Activated CD8-positive, alpha-beta memory T cell treated with anti-CD3 and anti-CD28 coated beads, Interleukin-2, amount 50 U/mL, for 4 hours (primary cell): Measurements from ENCODE around the gene GATAD2A.
"Not testable (repeated sequence)": the region's sequence is repeated elsewhere in the genome, so short reads cannot be mapped to it uniquely, and the experiment has no call there.

Source experiments
- DNase-seq: peaks from one replicate; pipeline ENCODE4 v3.0.0-alpha.2; 2020

Gene GATAD2A

GRCh38 chr19:19404879-19405860 is at the start of gene GATAD2A:
TSS of gene GATAD2A (plus strand) at chr19:19405675. CDS start at chr19:19465346, 59,671 bp downstream.
- DNase-seq: peak; percentile 92

- no peak for DNase-seq
These were observed 49.0 kb upstream of the GATAD2A start for GRCh38 chr19:19356500-19356899.

DNA sequence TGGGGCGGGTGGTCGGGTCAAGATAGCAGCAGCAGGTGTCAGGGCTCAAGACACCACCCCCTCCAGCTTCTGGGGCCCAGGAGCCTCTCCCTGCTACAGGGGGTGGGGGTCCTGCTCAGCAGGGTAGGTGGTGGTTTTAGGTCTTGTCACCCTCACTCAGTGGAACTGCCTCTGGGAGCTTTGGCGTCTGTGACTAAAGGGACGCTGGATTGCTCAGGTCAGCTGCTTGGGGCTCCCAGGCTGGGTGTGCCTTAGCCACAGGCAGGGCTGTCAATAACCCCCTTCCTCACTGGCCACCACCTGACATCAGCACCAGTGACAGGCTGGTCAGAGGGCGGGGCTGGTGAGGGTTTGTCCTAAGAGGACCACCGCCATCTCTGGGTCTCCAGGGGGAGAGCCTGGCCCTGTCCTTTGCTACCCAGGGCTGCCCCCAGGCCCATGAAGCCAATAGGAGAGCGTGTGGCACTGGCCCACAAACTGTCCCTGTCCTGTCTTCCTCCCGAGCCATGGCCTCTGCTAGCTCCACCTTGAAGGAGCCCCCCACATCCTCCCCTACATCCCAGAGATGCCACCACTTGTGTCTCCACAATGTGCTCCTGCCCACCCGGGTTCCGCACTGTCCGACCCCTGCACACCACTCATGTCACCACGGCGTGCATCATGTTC is 48.4 kb upstream of the GATAD2A start:
- DNase-seq: no peak

DNA sequence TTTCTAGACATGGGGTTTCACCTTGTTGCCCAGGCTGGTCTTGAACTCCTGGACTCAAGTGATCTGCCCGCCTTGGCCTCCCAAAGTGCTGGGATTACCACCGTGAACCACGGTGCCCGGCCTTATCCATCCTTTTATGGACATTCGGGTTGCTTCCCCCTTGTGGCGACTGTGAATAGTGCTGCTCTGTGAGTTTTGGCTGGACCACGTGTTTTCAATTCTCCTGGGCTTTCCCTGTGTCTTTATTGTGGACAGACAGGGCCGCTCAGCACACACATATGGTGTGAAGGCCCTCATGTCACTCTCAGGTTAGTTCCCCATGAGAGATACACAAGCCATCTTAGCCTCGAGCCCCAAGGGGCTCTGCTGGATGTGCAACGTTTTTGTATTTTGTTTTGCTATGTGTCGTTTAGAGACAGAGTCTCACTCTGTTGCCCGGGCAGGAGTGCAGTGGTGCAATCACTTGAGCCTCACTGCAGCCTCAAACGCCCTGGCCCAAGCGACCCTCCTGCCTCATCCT is 44.3 kb upstream of the GATAD2A start:
- peak; percentile 69 for DNase-seq

DNA sequence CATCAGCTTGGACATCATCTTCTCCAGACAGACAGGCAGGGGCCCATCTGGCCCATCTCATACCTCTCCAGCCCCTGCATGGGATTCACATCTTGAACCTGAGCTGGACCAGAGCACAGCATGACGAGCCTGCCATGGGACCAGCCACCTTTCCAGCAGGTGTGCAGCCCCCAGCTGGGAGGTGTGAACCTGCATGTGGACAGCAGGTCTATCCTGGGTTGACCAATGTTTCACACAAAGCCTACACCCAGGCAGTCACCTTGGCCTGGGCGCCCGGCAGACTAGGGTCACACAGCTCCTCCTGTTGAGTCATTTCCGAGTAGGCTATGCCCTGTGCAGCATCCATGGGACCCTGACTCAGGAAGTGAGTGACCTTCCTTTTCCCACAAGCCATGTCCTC is 43.4 kb upstream of the GATAD2A start:
- DNase-seq: no peak

DNA sequence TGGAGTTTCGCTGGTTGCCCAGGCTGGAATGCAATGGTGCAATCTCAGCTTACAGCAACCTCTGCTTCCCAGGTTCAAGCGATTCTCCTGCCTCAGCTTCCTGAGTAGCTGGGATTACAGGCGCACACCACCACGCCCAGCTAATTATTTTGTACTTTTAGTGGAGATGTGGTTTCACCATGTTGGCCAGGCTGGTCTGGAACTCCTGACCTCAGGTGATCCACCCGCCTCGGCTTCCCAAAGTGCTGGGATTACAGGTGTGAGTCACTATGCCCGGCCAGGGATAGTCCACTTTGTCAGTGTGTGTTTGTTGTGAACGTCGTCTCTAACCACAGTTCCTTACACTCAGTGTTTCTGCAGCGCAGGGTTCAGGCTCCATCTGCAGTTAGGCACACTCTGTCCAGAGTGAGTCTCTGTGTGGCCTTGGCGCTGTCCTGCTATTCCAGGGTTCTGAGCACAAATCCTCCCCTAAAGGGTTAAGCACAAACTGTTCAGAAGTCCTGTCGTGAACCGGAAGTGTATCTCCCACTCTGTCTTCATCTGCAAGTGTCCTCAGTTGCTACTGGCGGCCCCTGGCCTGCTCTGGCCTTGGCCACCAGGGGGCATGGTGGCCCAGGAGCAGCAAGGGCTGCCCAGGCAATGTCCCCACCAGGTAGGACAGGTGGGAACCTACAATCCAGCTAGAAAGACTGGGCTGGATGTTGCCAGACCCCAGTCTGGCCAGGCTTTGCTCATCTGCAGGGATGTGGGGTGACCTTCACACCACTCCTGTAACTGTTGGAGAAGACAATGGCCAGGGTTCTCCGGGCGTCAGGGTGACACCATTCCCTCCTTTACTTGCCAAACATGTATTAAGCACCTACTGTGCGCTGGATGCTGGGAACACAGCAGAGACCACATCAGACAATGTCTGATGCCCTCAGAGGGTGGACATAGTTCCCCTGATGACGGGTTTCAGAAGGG is 38.8 kb upstream of the GATAD2A start:
- peak; percentile 73 for DNase-seq

GRCh38 chr19:19368087-19368486 is 37.4 kb upstream of the GATAD2A start:
- DNase-seq: no peak

GRCh38 chr19:19371059-19371458 is 34.4 kb upstream of the GATAD2A start:
- no peak for DNase-seq

- DNase-seq: no peak
These were observed 32.6 kb upstream of the GATAD2A start for GRCh38 chr19:19372656-19373416.

DNA sequence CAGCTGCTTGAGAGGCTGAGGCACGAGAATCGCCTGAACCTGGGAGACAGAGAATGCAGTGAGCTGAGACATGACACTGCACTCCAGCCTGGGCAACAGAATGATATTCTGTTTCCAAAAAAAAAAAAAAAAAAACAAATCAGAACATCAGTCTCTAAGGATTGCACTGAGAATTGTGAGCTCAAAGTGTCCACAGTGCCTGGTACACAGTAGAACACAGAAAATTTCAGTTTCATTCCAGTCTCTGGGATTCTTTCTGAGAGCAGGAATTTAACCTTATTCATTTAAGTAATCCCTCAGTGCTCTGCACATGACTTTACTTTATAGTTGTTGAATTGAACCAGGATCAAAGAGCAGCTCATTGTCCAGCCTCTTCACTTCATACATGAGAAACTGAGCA is 25.9 kb upstream of the GATAD2A start:
- DNase-seq: no peak

DNA sequence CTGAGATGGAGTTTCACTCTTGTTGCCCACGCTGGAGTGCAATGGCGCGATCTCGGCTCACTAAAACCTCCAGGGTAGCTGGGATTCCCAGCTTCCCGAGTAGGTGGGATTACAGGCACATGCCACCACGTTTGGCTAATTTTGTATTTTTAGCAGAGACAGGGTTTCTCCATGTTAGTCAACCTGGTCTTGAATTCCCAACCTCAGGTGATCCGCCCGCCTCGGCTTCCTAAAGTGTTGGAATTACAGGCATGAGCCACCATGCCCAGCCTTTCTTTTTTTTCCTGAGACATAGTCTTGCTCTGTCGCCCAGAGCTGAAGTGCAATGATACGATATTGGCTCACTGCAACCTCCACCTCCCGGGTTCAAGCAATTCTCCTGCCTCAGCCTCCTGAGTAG is 25.2 kb upstream of the GATAD2A start:
- DNase-seq: not testable (repeated sequence)

DNA sequence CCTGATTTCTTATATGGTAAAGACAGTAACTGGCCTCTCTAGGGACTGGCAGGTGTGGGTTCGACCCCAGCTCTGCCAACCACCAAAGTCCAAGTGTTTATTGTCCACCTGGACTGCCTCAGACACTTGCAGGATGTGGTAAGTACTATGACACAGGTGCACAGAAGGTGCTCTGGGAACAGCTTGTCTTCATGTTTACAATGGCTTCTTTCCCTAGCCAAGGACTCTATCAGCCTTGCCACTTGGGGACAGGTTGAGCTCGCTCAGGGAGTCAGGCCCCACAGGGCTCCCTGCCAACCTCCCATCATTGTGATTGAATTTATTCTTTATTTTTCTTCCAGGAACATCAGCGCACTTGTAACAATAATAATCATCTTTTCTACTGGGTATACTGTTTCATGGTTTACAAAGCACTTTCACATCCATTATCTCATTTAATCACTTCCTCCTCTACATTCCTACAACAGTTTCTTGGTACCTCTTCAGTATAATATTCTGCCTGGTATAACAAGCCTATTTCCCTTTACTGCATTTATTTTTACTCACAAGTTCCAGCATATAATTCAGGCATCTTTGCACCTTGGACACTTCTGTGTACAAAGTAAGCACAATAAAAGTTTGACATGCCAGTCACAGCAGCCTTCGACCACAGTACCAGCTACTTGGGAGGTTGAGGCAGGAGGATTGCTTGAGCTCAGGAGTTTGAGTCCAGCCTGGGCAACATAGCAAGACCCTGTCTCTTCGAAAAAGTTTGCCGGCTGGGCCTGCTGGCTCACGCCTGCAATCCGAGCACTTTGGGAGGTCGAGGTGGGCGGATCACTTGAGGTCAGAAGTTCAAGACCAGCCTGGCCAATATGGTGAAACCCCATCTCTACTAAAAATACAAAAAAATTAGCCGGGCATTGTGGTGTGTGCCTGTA is 24.2 kb upstream of the GATAD2A start:
- no peak for DNase-seq

GRCh38 chr19:19382118-19382517 is 23.4 kb upstream of the GATAD2A start:
- DNase-seq: no peak

- no peak for DNase-seq
These were observed 21.0 kb upstream of the GATAD2A start for GRCh38 chr19:19384486-19384885.

DNA sequence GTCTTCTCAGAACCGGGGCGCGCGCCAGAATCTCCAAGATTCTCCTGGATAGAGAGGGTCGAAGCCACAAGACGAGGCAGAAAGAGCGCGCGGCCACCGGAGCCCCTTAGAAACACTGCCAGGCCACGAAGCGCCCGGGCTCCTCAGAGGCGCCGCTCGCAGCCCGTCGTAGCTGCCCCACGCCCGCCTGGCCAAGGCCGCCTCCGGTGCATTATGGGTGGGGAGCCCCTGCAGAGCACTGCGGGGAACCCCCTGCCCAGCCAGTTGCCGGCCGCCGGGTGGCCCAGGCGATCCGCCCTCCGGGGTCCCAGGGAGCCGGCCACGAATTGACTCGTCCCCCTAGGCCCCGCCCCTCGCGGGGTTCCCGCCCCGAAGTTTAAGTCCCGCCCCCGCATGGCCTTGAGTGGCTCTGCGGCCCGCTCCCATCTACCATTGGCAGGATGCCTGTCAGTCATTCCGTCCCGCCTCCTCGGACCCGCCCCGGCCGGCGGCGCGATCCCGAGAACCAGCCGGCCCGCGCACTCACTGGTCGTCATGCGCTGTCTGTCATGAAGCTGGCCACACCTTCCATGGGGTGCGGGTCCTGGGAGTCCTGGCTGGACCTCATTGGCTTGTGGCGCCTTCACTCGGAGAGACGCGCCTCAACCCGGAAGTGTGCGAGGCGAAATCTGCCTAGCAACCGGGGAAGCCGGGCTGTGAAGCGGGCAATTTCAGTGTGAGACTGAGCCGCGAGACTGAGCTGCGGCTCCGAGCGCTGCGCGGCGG is 20.2 kb upstream of the GATAD2A start:
- peak; percentile 99 for DNase-seq

DNA sequence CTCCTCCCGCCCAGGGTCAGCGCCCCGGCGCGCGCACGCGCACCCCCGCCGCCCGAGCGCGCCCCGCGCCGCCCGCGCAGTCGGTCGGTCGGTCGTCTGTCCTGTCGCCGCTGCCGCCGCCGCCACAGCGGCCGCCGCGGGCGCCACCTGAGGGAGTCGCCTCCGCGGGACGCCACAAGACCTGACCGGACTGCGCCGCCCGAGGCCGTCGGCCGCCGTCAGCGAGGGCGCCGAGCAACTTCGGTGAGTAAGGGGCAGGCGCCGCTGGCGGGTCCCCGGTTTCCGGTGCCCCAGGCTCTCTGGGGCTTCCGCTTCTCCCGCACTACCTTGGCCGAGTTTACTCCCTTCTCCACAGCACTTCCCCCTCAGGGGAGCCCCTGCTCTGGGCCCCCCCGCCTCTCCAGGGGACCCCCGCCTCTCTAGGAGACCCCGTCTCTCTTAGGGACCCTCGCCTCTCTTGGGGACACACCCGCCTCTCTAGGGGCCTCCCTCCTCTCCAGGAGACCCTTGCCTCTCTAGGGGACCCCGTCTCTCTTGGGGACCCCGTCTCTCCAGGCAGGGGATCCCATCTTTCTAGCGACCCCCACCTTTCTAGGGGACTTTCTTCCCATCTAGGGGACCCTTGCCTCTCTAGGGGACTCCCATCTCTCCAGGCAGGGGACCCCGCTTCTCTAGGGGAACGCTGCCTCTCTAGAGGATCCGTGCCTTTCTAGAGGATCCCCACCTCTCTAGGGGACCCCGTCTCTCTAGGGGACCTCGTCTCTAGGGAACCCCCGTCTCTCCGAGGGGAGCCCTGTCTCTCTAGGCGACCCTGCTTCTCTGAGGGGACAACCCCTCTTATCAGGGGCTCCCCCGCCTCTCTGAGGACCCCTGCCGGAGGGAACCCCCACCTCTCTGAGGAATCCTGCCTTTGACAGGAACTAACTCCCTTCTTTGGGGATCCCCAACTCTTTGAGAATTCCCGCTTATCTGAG is 19.3 kb upstream of the GATAD2A start:
- DNase-seq: peak; percentile 61

DNA sequence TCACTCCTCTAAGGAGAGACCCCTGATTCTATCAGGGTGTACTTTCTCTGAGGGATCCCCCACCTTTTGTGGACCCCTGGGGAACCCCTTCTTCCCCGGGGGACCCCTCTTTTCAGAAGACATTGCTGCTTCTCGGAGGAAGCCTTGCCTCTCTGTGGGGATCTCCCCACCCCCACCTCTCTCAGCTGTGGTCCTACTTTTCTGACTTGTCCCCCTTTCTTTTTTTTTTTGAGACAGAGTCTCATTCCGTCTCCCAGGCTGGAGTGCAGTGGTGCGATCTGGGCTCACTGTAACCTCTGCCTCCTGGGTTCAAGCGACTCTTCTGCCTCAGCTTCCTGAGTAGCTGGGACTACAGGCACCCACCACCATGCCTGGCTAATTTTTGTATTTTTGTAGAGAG is 18.4 kb upstream of the GATAD2A start:
- DNase-seq: no peak
